Measurements from ENCODE around the gene BCAS1.

BCAS1 gene

DNA sequence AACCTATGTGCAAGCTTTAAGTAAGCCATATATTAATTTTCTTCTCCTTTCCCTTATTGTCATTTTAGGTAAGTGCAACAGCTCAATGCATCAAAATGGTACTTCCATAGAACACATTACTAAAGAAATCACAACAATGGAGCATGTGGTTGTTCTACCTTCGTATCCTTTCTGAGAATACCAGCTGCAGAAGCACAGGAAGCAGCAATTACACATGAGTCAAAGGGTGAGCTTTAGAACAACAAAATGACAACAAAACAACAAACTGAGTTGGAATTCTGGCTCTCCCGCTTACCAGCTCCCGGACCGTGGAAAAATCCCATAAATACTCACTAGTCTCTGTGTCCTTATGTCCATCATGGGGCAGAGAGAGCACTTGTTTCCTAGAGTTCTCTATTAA, 108.9 kb downstream of the BCAS1 start:
- Histone ChIP-seq H3K4me1 (ENCODE audit: control insufficient read depth, insufficient read depth, low read length) (no peaks in the 10 kb centered on the region), H3K9me3 (ENCODE audit: control insufficient read depth, insufficient read depth, low read length) (no peaks in the 10 kb centered on the region), H3K27me3 (ENCODE audit: control insufficient read depth, insufficient read depth, low read length) (no peaks in the 10 kb centered on the region), H3K36me3 (ENCODE audit: control insufficient read depth, insufficient read depth, low read length) (no peaks in the 10 kb centered on the region), H3K9ac (ENCODE audit: low read depth, low read length) (no peak overlapping the region), H3K4me3 (ENCODE audit: low read depth, low read length) (no peak overlapping the region)

DNA sequence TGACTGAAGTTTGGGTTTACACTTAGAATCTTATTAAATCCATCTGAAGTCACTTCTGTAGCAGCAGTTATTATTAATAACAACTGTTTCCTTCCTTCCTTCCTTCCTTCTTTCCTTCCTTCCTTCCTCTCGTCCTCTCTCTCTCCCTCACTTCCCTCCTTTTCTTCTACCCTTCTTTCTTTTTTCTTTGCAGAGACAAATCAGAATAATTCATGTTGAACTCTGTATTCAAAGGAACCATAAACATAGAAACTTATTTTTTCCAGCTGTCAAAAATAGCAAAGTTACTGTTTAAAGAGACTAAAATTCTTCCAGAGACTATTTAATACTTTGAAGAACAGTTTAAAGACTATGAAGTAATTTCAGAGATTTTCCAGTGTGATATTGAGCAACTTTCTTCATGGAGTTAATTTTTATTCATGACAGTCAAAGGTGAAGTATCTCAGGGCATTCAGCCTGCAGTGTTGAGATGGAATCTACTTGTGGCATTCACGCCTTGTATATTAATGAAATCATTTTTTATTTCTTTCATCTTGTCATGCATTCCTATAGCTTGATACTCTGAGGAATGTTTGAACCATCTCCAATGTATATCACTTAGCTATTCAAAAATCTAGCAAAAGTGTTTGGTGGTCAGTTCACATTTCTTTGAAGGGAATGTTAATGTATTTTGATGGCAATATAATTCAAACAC, 109.7 kb downstream of the BCAS1 start:
- Histone ChIP-seq H3K4me1 (ENCODE audit: control insufficient read depth, insufficient read depth, low read length) (no peaks in the 10 kb centered on the region), H3K4me3 (ENCODE audit: low read depth, low read length) (no peak overlapping the region), H3K9me3 (ENCODE audit: control insufficient read depth, insufficient read depth, low read length) (no peaks in the 10 kb centered on the region), H3K27me3 (ENCODE audit: control insufficient read depth, insufficient read depth, low read length) (no peaks in the 10 kb centered on the region), H3K36me3 (ENCODE audit: control insufficient read depth, insufficient read depth, low read length) (no peaks in the 10 kb centered on the region), H3K9ac (ENCODE audit: low read depth, low read length) (no peak overlapping the region)

DNA sequence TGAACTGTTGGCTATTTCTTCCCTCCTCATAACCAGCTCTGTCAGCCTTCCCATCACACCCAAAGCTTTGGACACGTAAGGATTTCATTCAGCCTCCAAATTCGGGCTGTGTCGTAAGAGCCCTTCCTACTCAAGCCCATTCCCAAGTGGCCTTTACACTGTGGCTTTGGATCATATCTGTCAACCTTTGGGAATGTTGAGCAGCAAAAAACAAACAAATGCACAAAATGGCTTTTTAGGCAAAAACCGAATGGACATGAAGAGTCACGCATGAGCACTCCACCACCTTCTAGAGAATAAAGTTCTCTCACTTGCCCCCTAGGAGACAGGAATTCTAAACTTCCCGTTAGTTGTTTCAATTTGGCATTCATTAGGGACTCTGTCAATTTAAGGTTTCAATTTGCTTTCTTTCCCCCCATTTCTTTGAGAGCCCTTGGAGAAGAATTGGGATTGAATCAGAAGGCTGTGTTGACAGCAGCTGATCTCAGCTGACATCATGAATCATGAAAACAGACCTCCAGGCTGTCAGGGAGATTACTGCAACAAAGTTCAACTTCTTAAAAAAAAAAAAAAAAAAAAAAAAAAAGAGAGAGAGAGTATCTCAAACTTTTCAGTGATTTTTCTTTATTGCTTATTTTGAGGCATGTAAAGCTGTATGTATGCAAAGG, 110.3 kb downstream of the BCAS1 start:
- H3K9ac ChIP-seq (ENCODE audit: low read depth, low read length), result no peak overlapping the region

DNA sequence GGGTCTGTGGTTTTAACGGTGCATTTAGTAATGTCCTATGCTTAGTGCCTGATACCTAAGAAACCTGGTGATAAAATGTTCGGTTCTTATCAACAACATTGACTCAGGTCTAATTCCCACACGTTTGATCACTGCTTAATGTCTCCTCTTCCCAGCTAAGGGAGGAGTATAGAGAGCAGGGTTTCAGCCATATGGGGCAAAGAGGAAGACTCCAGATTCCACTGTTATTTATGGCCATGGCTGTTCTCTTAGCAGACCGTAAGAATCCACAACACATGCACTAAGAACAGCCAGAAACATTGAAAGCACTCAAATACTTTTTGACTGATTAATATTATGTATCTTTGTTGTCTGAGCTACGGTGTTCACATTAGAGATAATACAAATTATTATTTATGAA, 112.1 kb downstream of the BCAS1 start:
- Histone ChIP-seq H3K36me3 (ENCODE audit: control insufficient read depth, insufficient read depth, low read length) (no peaks in the 10 kb centered on the region), H3K27me3 (ENCODE audit: control insufficient read depth, insufficient read depth, low read length) (no peaks in the 10 kb centered on the region), H3K4me3 (ENCODE audit: low read depth, low read length) (no peak overlapping the region), H3K9me3 (ENCODE audit: control insufficient read depth, insufficient read depth, low read length) (no peaks in the 10 kb centered on the region), H3K4me1 (ENCODE audit: control insufficient read depth, insufficient read depth, low read length) (no peaks in the 10 kb centered on the region), H3K9ac (ENCODE audit: low read depth, low read length) (no peak overlapping the region)

More for the DNA sequence above, 110.3 kb downstream of the BCAS1 start:
- Histone ChIP-seq H3K36me3 (ENCODE audit: control insufficient read depth, insufficient read depth, low read length) (no peaks in the 10 kb centered on the region), H3K9me3 (ENCODE audit: control insufficient read depth, insufficient read depth, low read length) (no peaks in the 10 kb centered on the region), H3K4me1 (ENCODE audit: control insufficient read depth, insufficient read depth, low read length) (no peaks in the 10 kb centered on the region), H3K4me3 (ENCODE audit: low read depth, low read length) (no peak overlapping the region), H3K27me3 (ENCODE audit: control insufficient read depth, insufficient read depth, low read length) (no peaks in the 10 kb centered on the region)

DNA sequence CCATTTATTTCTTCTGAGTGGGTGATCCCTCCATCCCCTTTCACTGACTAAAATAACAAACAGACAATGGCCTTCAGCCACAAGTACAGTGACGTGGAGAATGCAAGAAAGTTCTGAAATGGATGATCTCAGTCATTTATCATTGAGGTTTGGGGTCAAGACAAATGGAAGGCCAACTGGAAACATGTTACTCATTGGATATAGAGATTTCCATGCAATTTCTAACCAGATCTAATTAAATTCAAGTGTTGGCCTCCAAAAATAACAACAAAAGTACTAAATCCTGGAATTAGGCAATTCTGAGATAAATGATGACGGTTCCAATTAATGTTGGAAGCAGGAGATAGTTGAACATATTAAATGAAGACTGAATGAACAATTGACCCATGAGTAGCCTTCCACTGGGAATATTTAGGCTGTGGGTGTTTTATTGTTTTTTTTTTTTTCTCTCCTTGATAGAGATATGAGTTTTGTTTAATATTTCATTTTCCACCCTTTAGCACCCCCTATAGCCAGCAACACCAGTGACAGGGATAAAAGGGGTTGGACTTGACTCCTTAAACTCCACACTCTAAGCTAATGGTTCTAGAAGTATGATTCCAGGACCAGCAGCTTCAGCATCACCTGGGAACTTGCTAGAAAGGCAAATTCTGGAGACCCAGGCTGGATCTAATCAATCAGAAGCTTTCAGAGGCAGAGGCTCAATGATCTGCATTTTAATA, 112.8 kb downstream of the BCAS1 start:
- no peak overlapping the region for H3K4me3 ChIP-seq (ENCODE audit: low read depth, low read length)
- H3K4me1 ChIP-seq (ENCODE audit: control insufficient read depth, insufficient read depth, low read length), result no peaks in the 10 kb centered on the region
- H3K36me3 ChIP-seq (ENCODE audit: control insufficient read depth, insufficient read depth, low read length), result no peaks in the 10 kb centered on the region

DNA sequence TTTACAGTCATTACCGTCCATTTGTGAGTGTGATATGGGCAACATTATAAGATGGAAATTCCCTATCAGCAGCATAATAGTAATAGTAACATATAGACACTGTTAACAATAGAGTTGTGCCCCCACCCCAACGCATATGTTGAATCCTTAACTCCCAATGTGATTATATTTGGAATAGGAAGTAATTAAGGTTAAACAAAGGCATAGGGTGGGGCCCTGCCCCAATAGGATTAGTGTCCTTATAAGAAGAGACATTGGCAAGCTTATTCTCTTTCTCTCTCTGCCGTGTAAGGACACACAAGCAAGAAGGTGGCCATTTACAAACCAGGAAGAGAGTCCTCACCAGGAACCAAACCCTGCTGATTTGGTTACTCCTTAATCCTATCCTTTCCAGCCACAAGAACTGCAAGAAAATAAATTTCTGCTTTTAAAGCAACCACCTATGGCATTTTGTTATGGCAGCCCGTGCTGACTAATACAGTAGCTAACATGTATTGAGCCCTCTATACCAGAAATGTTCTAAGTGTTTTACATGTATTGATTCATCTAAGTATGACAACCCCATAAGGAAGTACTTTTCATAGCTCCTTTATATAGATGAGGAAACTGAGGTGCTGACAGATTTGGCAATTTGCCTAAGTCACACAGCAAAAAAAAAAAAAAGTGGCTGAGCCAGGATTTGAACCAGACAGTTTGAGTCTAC, 114.2 kb downstream of the BCAS1 start:
- Histone ChIP-seq H3K4me1 (ENCODE audit: control insufficient read depth, insufficient read depth, low read length) (no peaks in the 10 kb centered on the region), H3K4me3 (ENCODE audit: low read depth, low read length) (no peak overlapping the region), H3K9me3 (ENCODE audit: control insufficient read depth, insufficient read depth, low read length) (no peaks in the 10 kb centered on the region), H3K9ac (ENCODE audit: low read depth, low read length) (no peak overlapping the region), H3K27me3 (ENCODE audit: control insufficient read depth, insufficient read depth, low read length) (no peaks in the 10 kb centered on the region), H3K36me3 (ENCODE audit: control insufficient read depth, insufficient read depth, low read length) (no peaks in the 10 kb centered on the region)

More for the DNA sequence above, 112.8 kb downstream of the BCAS1 start:
- H3K9ac ChIP-seq (ENCODE audit: low read depth, low read length), result no peak overlapping the region
- no peaks in the 10 kb centered on the region for H3K27me3 ChIP-seq (ENCODE audit: control insufficient read depth, insufficient read depth, low read length)
- H3K9me3 ChIP-seq (ENCODE audit: control insufficient read depth, insufficient read depth, low read length), result no peaks in the 10 kb centered on the region

DNA sequence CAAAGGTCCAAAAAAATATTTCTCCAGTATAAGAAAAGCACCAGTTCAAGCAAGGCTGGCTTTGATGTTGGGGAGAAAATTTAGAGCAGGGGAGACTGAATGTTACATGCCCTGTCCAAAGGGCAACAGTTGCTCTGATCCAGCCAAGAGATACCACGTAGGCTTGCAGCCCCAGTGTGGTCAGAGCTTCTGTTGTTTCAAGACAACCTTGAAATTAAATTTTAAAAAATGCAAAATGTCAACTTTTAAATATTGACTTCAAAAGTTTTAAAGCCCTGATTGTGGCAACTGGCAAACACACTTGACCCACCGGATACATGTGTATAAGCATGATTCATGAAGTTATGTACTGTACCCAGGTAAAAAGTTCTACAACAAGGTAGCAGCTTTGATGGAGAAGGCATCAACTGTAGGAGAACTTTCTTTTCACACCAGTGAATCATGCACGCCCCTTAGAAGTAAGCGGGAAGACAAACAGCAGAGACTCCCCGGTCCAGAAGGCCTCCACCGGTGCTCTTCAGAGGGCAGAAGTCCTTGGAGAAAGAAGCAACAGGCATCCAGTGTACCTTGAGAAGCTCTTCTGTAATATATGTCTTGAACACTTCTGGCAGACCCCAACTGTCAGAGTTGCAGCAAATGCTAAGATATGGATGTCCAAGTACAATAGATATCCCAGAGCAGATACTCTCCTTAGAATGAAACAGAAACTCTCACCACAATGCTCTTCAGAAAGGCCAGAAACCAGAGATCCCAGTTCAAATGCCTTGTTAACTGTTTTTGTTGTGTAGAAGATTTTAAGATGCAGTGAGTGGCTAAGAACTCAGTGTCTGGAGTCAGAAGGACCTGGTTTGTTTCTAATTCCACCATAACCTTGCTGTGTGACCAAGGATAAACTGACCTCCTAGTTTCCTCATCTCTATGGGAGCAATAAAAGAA, 115.4 kb downstream of the BCAS1 start:
- Histone ChIP-seq H3K36me3 (ENCODE audit: control insufficient read depth, insufficient read depth, low read length) (no peaks in the 10 kb centered on the region), H3K4me3 (ENCODE audit: low read depth, low read length) (no peak overlapping the region), H3K27me3 (ENCODE audit: control insufficient read depth, insufficient read depth, low read length) (no peaks in the 10 kb centered on the region), H3K9me3 (ENCODE audit: control insufficient read depth, insufficient read depth, low read length) (no peaks in the 10 kb centered on the region), H3K4me1 (ENCODE audit: control insufficient read depth, insufficient read depth, low read length) (no peaks in the 10 kb centered on the region), H3K9ac (ENCODE audit: low read depth, low read length) (no peak overlapping the region)

DNA sequence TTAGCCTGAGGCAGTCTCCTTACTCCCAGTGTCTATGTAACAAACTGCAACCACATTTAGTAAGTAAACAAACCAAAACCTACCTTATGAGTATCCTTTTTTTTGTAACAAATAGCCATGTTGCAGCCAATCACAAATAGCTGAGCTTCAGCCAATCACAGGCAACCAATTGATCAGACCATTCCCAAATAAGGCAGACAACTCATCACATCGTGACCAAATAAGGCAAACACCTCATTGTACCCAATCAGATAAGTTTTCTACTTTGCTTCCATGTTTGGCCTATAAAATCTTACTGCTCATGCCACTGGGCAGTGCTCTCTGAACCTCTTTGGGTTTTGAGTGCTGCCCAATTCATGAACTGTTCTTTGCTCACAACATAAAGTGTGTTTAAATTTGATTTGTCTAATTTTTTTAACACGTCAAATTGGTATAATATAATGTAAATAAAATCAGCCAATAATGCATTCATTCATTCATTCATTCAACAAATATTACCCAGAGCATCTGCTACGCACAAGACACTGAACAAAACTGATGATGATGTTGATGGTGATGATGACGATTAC, 117.8 kb downstream of the BCAS1 start:
- Histone ChIP-seq H3K4me1 (ENCODE audit: control insufficient read depth, insufficient read depth, low read length) (no peaks in the 10 kb centered on the region), H3K27me3 (ENCODE audit: control insufficient read depth, insufficient read depth, low read length) (no peaks in the 10 kb centered on the region), H3K4me3 (ENCODE audit: low read depth, low read length) (no peak overlapping the region), H3K9me3 (ENCODE audit: control insufficient read depth, insufficient read depth, low read length) (no peaks in the 10 kb centered on the region), H3K9ac (ENCODE audit: low read depth, low read length) (no peak overlapping the region), H3K36me3 (ENCODE audit: control insufficient read depth, insufficient read depth, low read length) (no peaks in the 10 kb centered on the region)

DNA sequence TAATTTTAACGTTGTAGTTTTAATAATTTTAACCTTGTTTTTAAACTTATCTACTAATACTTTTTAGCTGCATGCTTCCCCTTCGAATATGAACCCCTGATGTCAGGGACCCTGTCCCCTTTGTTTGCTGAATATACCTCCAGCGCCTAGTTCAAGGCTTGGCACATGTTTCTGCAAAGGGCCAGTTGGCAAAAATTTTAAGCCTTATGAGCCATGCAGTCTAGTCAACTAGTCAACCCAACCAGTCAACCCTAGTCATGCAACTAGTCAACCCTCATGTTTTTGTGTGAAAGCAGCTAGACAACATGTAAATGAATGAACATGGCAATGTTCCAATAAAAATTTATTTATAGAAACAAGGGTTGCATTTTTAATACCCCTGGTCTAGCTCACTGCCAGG, 119.8 kb downstream of the BCAS1 start:
- Histone ChIP-seq H3K9me3 (ENCODE audit: control insufficient read depth, insufficient read depth, low read length) (no peaks in the 10 kb centered on the region), H3K9ac (ENCODE audit: low read depth, low read length) (no peak overlapping the region), H3K4me1 (ENCODE audit: control insufficient read depth, insufficient read depth, low read length) (no peaks in the 10 kb centered on the region), H3K4me3 (ENCODE audit: low read depth, low read length) (no peak overlapping the region), H3K27me3 (ENCODE audit: control insufficient read depth, insufficient read depth, low read length) (no peaks in the 10 kb centered on the region), H3K36me3 (ENCODE audit: control insufficient read depth, insufficient read depth, low read length) (no peaks in the 10 kb centered on the region)

DNA sequence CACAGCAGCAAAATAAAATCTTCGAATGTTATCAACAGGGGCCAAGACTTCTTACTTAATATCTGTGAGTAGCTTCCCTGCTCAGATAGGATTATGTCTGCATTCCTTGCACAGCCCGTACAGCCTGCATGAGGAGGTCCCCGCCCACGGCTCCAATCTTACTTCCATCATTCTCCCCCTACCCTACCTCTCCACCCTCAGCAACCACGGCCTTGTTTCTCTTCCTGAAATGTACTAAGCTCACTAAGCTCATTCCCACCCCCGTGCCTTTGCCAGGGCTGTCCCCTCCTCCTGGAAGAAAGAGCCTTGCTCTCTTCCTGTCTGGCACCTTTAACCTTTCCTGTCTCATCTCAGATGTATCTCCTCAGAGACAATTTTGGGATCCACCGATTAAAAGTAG, 120.4 kb downstream of the BCAS1 start:
- H3K36me3 ChIP-seq (ENCODE audit: control insufficient read depth, insufficient read depth, low read length), result no peaks in the 10 kb centered on the region
- H3K9ac ChIP-seq (ENCODE audit: low read depth, low read length), result no peak overlapping the region
- no peaks in the 10 kb centered on the region for H3K9me3 ChIP-seq (ENCODE audit: control insufficient read depth, insufficient read depth, low read length)
- H3K4me3 ChIP-seq (ENCODE audit: low read depth, low read length), result no peak overlapping the region
- no peaks in the 10 kb centered on the region for H3K4me1 ChIP-seq (ENCODE audit: control insufficient read depth, insufficient read depth, low read length)
- H3K27me3 ChIP-seq (ENCODE audit: control insufficient read depth, insufficient read depth, low read length), result no peaks in the 10 kb centered on the region
